H1 (cell line): Measurements from ENCODE around the gene BCAP31. TPM values are rescaled to one million over a fixed set of nuclear protein-coding genes. Genes with fewer than 3 reads are reported as not detected.

Source experiments
- CTCF ChIA-PET: fragments of 300-600 bp; sonication (Branson Sonifier 250); formaldehyde crosslinking; loops from one replicate; lab custom pipeline; 2021; ENCODE audit not compliant: partially characterized antibody; lab: Charles Lee
- POLR2A ChIA-PET: fragments of 300-600 bp; sonication (Branson Sonifier 250); formaldehyde crosslinking; loops from one replicate; lab custom pipeline; 2021; ENCODE audit warnings: inconsistent platforms; ENCODE audit not compliant: partially characterized antibody; lab: Charles Lee
- DNase-seq, 2 experiments: peaks; one replicate each; pipeline versions ENCODE4 v3.0.0 to v3.0.0-alpha.2; 2010 to 2022; ENCODE audit warnings: low spot score in 2 of 2, low read depth in 1 of 2, mixed read lengths in 1 of 2
- FAIRE-seq: peaks from 2 replicates; lab custom pipeline; 2011; peaks lifted over from hg19 to GRCh38; lab: Jason Lieb, UNC
- H2AFZ ChIP-seq: 2 replicates; pipeline ENCODE4 v1.8.1; 2012; ENCODE audit warnings: low read length, inconsistent platforms
- H2AK5ac ChIP-seq: 2 replicates; pipeline ENCODE4 v1.6.1; 2013; ENCODE audit warnings: low read depth, low read length
- H2BK120ac ChIP-seq: replicated peaks from 2 replicates; pipeline ENCODE3; 2013; ENCODE audit warnings: low read depth, low read length, inconsistent platforms
- H2BK12ac ChIP-seq: 2 replicates; pipeline ENCODE4 v1.6.1; 2013; ENCODE audit warnings: low read depth, low read length
- H2BK15ac ChIP-seq: 2 replicates; pipeline ENCODE4 v1.6.1; 2013; ENCODE audit warnings: low read length
- H2BK20ac ChIP-seq: 2 replicates; pipeline ENCODE4 v1.6.1; 2013; ENCODE audit warnings: low read length
- H2BK5ac ChIP-seq: 2 replicates; pipeline ENCODE4 v1.6.1; 2013; ENCODE audit warnings: low read depth, low read length
- H3K14ac ChIP-seq: 2 replicates; pipeline ENCODE4 v1.6.1; 2013; ENCODE audit warnings: inconsistent platforms; ENCODE audit not compliant: insufficient read length
- H3K18ac ChIP-seq: 2 replicates; pipeline ENCODE4 v1.6.1; 2013; ENCODE audit warnings: low read length; ENCODE audit errors: extremely low read depth
- H3K23ac ChIP-seq: 2 replicates; pipeline ENCODE4 v1.6.1; 2013; ENCODE audit warnings: inconsistent platforms; ENCODE audit not compliant: insufficient read length
- H3K23me2 ChIP-seq: 2 replicates; pipeline ENCODE4 v1.6.1; 2013; ENCODE audit warnings: low read depth, low read length
- H3K27ac ChIP-seq: 2 replicates; pipeline ENCODE4 v1.6.1; 2011; ENCODE audit warnings: low read depth, low read length, inconsistent platforms
- H3K27me3 ChIP-seq, 4 experiments: replicated peaks in 1 of 4; 1 replicate in 1 of 4; 2 replicates in 3 of 4; pipeline versions ENCODE4 v1.6.1 to v1.8.1; 2011 to 2013; ENCODE audit warnings: low read length in 3 of 4, mild to moderate bottlenecking in 3 of 4, inconsistent platforms in 2 of 4, mixed read lengths in 2 of 4, moderate library complexity in 1 of 4; ENCODE audit not compliant: control insufficient read depth in 3 of 4, insufficient read depth in 3 of 4; ENCODE audit errors: extremely low read depth in 1 of 4
- H3K36me3 ChIP-seq, 4 experiments: 2 replicates each; pipeline versions ENCODE4 v1.6.1 to v1.8.1; 2011 to 2013; ENCODE audit warnings: mild to moderate bottlenecking in 4 of 4, low read length in 3 of 4, moderate library complexity in 2 of 4, control low read depth in 1 of 4, inconsistent platforms in 1 of 4; ENCODE audit not compliant: insufficient read depth in 4 of 4, control insufficient read depth in 2 of 4
- H3K4ac ChIP-seq: replicated peaks from 2 replicates; pipeline ENCODE3; 2013; ENCODE audit warnings: low read length, low read depth, mixed read lengths, inconsistent platforms; ENCODE audit not compliant: insufficient read length
- H3K4me1 ChIP-seq, 4 experiments: replicated peaks in 1 of 4; 1 replicate in 1 of 4; 2 replicates in 3 of 4; pipeline versions ENCODE4 v1.6.1 to v1.8.1; 2011 to 2013; ENCODE audit warnings: low read length in 3 of 4, inconsistent platforms in 2 of 4, mixed read lengths in 1 of 4; ENCODE audit not compliant: insufficient read depth in 4 of 4, control insufficient read depth in 3 of 4
- H3K4me2 ChIP-seq, 2 experiments: 2 replicates each; pipeline versions ENCODE4 v1.6.1 to v1.8.1; 2011 to 2013; ENCODE audit warnings: low read depth in 2 of 2, low read length in 2 of 2, control low read depth in 1 of 2, inconsistent platforms in 1 of 2, mild to moderate bottlenecking in 1 of 2; ENCODE audit not compliant: insufficient read depth in 1 of 2
- H3K4me3 ChIP-seq, 4 experiments: fragments of 200-600, 300-600 bp in 1 of 4; sonication (generic), shearing (Covaris generic), sonication (Bioruptor Twin) in 1 of 4; 2 replicates each; pipeline versions ENCODE4 v1.5.1 to v1.8.1; 2011 to 2016; ENCODE audit warnings: low read length in 4 of 4, low read depth in 3 of 4, control low read depth in 2 of 4, inconsistent platforms in 2 of 4, mild to moderate bottlenecking in 2 of 4, mixed read lengths in 1 of 4, moderate library complexity in 1 of 4; ENCODE audit not compliant: insufficient read depth in 2 of 4; ENCODE audit errors: extremely low read depth in 1 of 4
- H3K56ac ChIP-seq: replicated peaks from 2 replicates; pipeline ENCODE3; 2013; ENCODE audit warnings: low read depth, mild to moderate bottlenecking, mixed read lengths, low read length, inconsistent platforms; ENCODE audit not compliant: insufficient read length
- H3K79me1 ChIP-seq: 2 replicates; pipeline ENCODE4 v1.6.1; 2013; ENCODE audit warnings: low read depth, low read length, control low read depth
- H3K79me2 ChIP-seq, 2 experiments: 2 replicates each; pipeline versions ENCODE4 v1.6.1 to v1.8.1; 2012 to 2013; ENCODE audit warnings: low read length in 2 of 2, mild to moderate bottlenecking in 2 of 2, inconsistent platforms in 1 of 2; ENCODE audit not compliant: insufficient read depth in 2 of 2, control insufficient read depth in 1 of 2
- H3K9ac ChIP-seq, 4 experiments: replicated peaks in 1 of 4; 1 replicate in 1 of 4; 2 replicates in 3 of 4; pipeline versions ENCODE4 v1.6.1 to v1.8.1; 2011 to 2013; ENCODE audit warnings: low read depth in 3 of 4, low read length in 3 of 4, control low read depth in 2 of 4, mild to moderate bottlenecking in 2 of 4, moderate library complexity in 2 of 4, inconsistent platforms in 1 of 4; ENCODE audit errors: extremely low read depth in 1 of 4
- H3K9me3 ChIP-seq, 2 experiments: 2 replicates each; pipeline versions ENCODE4 v1.6.1 to v1.8.1; 2012 to 2013; ENCODE audit warnings: mild to moderate bottlenecking in 2 of 2, moderate library complexity in 2 of 2, control low read depth in 1 of 2, inconsistent platforms in 1 of 2, low read depth in 1 of 2, low read length in 1 of 2, mixed read lengths in 1 of 2; ENCODE audit not compliant: insufficient read depth in 2 of 2
- H4K20me1 ChIP-seq, 2 experiments: replicated peaks in 1 of 2; 2 replicates each; pipeline versions ENCODE3 to v1.8.1; 2011 to 2013; ENCODE audit warnings: inconsistent platforms in 2 of 2, low read length in 2 of 2, mild to moderate bottlenecking in 1 of 2; ENCODE audit not compliant: insufficient read depth in 2 of 2, control insufficient read depth in 1 of 2
- H4K5ac ChIP-seq: 2 replicates; pipeline ENCODE4 v1.6.1; 2013; ENCODE audit warnings: low read length, low read depth, mixed read lengths, inconsistent platforms; ENCODE audit not compliant: insufficient read length
- H4K8ac ChIP-seq: 2 replicates; pipeline ENCODE4 v1.8.0; 2013; ENCODE audit warnings: mild to moderate bottlenecking, moderate library complexity, low read length, inconsistent platforms; ENCODE audit not compliant: insufficient read depth; ENCODE audit errors: extremely low read depth
- H4K91ac ChIP-seq: replicated peaks from 2 replicates; pipeline ENCODE3; 2013; ENCODE audit warnings: low read length, mixed read lengths, inconsistent platforms; ENCODE audit not compliant: insufficient read length
- CHD1 ChIP-seq: IDR thresholded peaks from 2 replicates; pipeline ENCODE4 v1.6.1; 2012; ENCODE audit warnings: low read depth, low read length, improper control_type of control experiment
- HDAC6 ChIP-seq: IDR thresholded peaks from one replicate; pipeline ENCODE4 v1.7.1; 2012; ENCODE audit warnings: low read depth, mild to moderate bottlenecking, inconsistent platforms, low read length, moderate library complexity
- KDM1A ChIP-seq: fragments of 200-600, 300-600 bp; sonication (generic); IDR thresholded peaks from 2 replicates; pipeline ENCODE4 v1.7.1; 2016; ENCODE audit warnings: mild to moderate bottlenecking, low read length, borderline replicate concordance
- KDM4A ChIP-seq: IDR thresholded peaks from one replicate; pipeline ENCODE4 v1.7.1; 2012; ENCODE audit warnings: low read depth, mild to moderate bottlenecking, moderate library complexity, low read length, inconsistent platforms; ENCODE audit not compliant: severe bottlenecking
- SIX5 ChIP-seq: IDR thresholded peaks from 2 replicates; pipeline ENCODE4 v1.6.1; 2011; ENCODE audit warnings: mild to moderate bottlenecking, low read depth, low read length
- SP1 ChIP-seq: IDR thresholded peaks from 2 replicates; pipeline ENCODE4 v1.6.1; 2011; ENCODE audit warnings: low read depth, low read length
- SP4 ChIP-seq: IDR thresholded peaks from 2 replicates; pipeline ENCODE4 v1.6.1; 2012; ENCODE audit warnings: low read length, inconsistent platforms
- WGBS, 2 experiments: shearing (Covaris generic) in 1 of 2; methylation state at CpG; one replicate each; pipeline versions ENCODE4 v1.1.6 to v1.1.7; 2013 to 2015; ENCODE audit warnings: low lambda C conversion rate in 2 of 2, mixed read lengths in 2 of 2, inconsistent platforms in 1 of 2, low coverage in 1 of 2, missing lambda C conversion rate in 1 of 2; ENCODE audit not compliant: insufficient replicate concordance in 2 of 2, insufficient coverage in 1 of 2, insufficient read length in 1 of 2; ENCODE audit errors: extremely low coverage in 1 of 2, missing lambda C conversion rate in 1 of 2; 5-methylcytosine and 5-hydroxymethylcytosine counted together
- polyA plus RNA-seq, 7 experiments: library from polyadenylated mRNA; depleted of rRNA in 3 of 7; stranded (reverse) in 5 of 7; unstranded in 2 of 7; fragments of >200 nt in 5 of 7; fragments of 200-250 nt in 2 of 7; gene quantifications; 1 replicate in 5 of 7; 2 replicates in 1 of 7; 4 replicates in 1 of 7; pipeline versions ENCODE4 v1.2.1 to v1.2.3, GENCODE V29; 2011 to 2013; ENCODE audit warnings: missing spikeins in 2 of 7, mixed read lengths in 2 of 7
- total RNA-seq: library from RNA; stranded (reverse); fragmentation: NEBNext Ultra II Directional; extraction: Animal tissue kit (Norgen Biotek cat#: 25700); gene quantifications from 2 replicates; pipeline ENCODE4 v1.2.1, GENCODE V29; 2021

Gene BCAP31
- total and polyA plus RNA-seq, 2 of the 8 experiments (the other 6 are each of a cell fraction or from before 2014, with no cell fraction given) = 136 to 159 TPM

GRCh38 chrX:153657161-153657560 lies 67.0 kb downstream of the BCAP31 start:
- H3K9ac ChIP-seq = no peak overlapping the region
- no peak for FAIRE-seq
- H3K4me1 ChIP-seq = no peaks in the 10 kb centered on the region
- no peaks in the 10 kb centered on the region for H3K9me3 ChIP-seq
- no peak overlapping the region for H3K4ac ChIP-seq
- 96% methylated on average over 6 of the region's 9 CpGs; no CpG with 5 or more reads in 1 of the 2 experiments for WGBS, 2 experiments
- H2BK5ac ChIP-seq = no peak overlapping the region
- TF ChIP-seq KDM1A = no peak
- no peak for TF ChIP-seq KDM4A
- no peak for TF ChIP-seq SP4
- no peak for TF ChIP-seq SIX5
- TF ChIP-seq HDAC6 = no peak
- TF ChIP-seq SP1 = no peak
- TF ChIP-seq CHD1 = no peak
- TF ChIP-seq, all 59 proteins: peak for 0
- Histone ChIP-seq H2BK120ac (no peak overlapping the region), H3K4me2 (no peak overlapping the region), H3K14ac (no peak overlapping the region), H2BK12ac (no peak overlapping the region), H3K23ac (no peak overlapping the region), H2AFZ (no peak overlapping the region), H3K56ac (no peak overlapping the region), H3K18ac (no peak overlapping the region), H3K79me2 (no peaks in the 10 kb centered on the region), H3K79me1 (no peaks in the 10 kb centered on the region), H3K23me2 (no peaks in the 10 kb centered on the region), H3K27me3 (no peaks in the 10 kb centered on the region), H4K8ac (no peak overlapping the region), H4K91ac (no peak overlapping the region), H3K36me3 (no peaks in the 10 kb centered on the region), H3K27ac (no peak overlapping the region), H2BK20ac (no peak overlapping the region), H3K4me3 (no peak overlapping the region), H4K20me1 (no peaks in the 10 kb centered on the region), H2BK15ac (no peak overlapping the region), H2AK5ac (no peak overlapping the region), H4K5ac (no peak overlapping the region)
- CTCF ChIA-PET = interaction anchor here (0.8 to 28.7 kb wide), 10 partner anchors 11 to 117 kb away, joined by 3 to 408 read pairs (median 3); partner anchors contain the start of gene DUSP9
- DNase-seq = no peak
- POLR2A ChIA-PET = no interaction called here
